Fibroblast of villous mesenchyme (primary cell): ENCODE measurements around the gene YRDC. TPM values are rescaled to one million over a fixed set of nuclear protein-coding genes. Genes with fewer than 3 reads are reported as not detected.
"Not testable (repeated sequence)": the region's sequence is repeated elsewhere in the genome, so short reads cannot be mapped to it uniquely, and the experiment has no call there.

Source experiments
- DNase-seq: peaks from one replicate; pipeline ENCODE4 v3.0.0-alpha.2; 2010; ENCODE audit warnings: low read depth
- H3K4me3 ChIP-seq: 2 replicates; pipeline ENCODE4 v1.5.1; 2011; ENCODE audit warnings: low read depth, mild to moderate bottlenecking, low read length
- total RNA-seq: library from RNA; depleted of rRNA; stranded (reverse); fragments of >200 nt; gene quantifications from 2 replicates; pipeline ENCODE4 v1.2.3, GENCODE V29; 2012
- TF ChIP-seq, protein P1 (sequence below): IDR thresholded peaks from 2 replicates; pipeline ENCODE4 v1.5.1; 2012; ENCODE audit warnings: low read depth, mild to moderate bottlenecking, low read length; ENCODE audit not compliant: insufficient read depth

Gene YRDC
- total RNA-seq, 1 donor, result 15.5 TPM

GRCh38 chr1:37776946-37777516, 31.0 kb downstream of the YRDC start:
- TF ChIP-seq, protein P1, sequence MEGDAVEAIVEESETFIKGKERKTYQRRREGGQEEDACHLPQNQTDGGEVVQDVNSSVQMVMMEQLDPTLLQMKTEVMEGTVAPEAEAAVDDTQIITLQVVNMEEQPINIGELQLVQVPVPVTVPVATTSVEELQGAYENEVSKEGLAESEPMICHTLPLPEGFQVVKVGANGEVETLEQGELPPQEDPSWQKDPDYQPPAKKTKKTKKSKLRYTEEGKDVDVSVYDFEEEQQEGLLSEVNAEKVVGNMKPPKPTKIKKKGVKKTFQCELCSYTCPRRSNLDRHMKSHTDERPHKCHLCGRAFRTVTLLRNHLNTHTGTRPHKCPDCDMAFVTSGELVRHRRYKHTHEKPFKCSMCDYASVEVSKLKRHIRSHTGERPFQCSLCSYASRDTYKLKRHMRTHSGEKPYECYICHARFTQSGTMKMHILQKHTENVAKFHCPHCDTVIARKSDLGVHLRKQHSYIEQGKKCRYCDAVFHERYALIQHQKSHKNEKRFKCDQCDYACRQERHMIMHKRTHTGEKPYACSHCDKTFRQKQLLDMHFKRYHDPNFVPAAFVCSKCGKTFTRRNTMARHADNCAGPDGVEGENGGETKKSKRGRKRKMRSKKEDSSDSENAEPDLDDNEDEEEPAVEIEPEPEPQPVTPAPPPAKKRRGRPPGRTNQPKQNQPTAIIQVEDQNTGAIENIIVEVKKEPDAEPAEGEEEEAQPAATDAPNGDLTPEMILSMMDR, result no peak
- H3K4me3 ChIP-seq, result no peak overlapping the region
- no peak for DNase-seq

- not testable (repeated sequence) for DNase-seq
These were observed 36.6 kb downstream of the YRDC start for GRCh38 chr1:37771440-37771839.

DNA sequence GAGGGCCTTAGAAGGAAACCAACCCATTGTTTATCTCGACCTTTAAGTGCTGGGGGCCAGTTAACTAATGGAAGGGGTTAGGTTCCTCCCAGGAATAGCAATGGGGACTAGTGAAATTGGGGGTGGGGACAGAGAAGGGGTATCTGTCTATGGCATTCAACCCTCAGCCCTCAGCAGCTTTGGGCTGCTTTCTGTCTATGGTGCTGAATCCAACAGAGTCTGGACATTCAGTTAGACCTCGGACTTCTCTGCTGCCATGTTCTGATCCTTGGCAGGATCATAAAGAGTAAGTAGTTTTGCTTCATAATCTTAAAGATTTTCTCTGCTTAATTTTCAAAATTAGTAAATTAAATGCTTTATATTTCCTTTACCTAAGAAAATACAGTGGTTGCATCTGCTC, 40.5 kb downstream of the YRDC start:
- TF ChIP-seq, protein P1, result no peak
- no peak for DNase-seq
- H3K4me3 ChIP-seq, result no peak overlapping the region

More at GRCh38 chr1:37771440-37771839, 36.6 kb downstream of the YRDC start:
- not testable (repeated sequence) for H3K4me3 ChIP-seq

DNA sequence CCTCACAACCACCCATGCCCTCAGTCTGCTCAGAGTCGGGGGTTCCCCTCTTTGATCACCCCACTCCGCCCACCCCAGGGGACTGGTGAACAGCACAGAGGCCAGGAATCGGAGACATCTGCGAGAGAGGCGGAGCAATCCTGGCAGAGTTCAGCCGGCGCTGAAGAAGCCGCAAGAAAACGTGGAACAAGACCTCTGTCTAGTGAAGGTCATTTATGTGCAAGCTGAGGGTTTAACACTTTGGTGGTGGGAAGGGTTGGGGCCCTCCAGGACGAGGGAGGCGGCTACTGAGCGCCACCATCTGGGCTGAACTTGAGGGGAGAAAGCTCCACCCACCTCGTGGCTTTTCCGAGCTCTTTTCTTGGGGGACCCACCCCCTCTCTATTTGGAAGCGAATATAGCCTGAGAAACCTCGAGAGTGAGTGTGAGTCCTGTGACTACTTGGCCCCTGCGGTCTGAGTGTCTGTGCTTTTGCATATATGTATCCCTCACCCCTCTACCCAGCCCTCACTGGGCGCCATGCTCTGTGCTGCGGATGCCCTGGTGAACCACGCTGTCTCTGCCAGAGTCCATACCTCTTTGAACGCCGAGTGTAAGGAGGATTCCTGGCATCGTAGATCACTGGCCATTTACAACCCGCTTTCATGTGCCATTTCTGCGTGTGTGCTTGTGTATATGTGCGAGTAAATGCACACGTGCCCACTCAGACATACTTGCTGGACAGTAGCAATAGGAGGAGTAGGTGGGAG, 41.9 kb downstream of the YRDC start:
- no peak overlapping the region for H3K4me3 ChIP-seq
- DNase-seq, result no peak
- TF ChIP-seq, protein P1, result no peak

DNA sequence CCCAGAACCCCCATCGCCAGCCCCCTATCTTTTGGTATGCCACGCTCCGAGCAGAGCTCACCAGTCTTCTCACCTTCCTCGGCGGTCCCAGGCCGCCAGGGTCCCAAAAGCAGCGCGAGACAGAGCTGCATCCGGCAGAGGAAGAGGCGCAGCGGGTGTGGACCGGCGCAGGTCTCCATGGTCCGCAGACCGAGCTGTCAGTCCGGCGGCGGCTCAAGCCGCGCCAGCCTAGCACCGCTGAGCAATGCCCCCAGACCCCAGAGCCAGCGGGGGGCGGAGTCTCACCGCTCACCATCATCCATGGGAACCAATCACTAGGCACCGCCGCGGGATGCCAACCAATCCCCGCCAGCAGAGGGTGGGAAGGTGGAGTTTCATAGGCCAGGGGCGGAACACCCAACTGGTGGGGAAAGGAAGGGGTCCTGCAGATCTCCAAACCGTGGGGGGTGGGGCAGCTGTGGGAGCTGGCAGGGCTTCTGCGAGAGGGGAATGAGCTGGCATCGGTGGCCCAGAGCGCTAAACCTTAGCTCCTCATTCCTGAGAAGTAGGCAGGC, 43.0 kb downstream of the YRDC start, which contains the start of gene EPHA10:
Gene EPHA10, minus strand, starts transcription at position 233 of the 554 bp plus-strand sequence. Its CDS starts 54 bp downstream, at position 179.
- DNase-seq, result no peak
- TF ChIP-seq, protein P1, result no peak

GRCh38 chr1:37764414-37764825, 43.6 kb downstream of the YRDC start:
- DNase-seq, result peak; percentile 47
- H3K4me3 ChIP-seq, result no peak overlapping the region
- TF ChIP-seq, protein P1, result no peak

More for the DNA sequence above, 43.0 kb downstream of the YRDC start, which contains the start of gene EPHA10:
- H3K4me3 ChIP-seq, result no peak within 1 kb of the TSS

DNA sequence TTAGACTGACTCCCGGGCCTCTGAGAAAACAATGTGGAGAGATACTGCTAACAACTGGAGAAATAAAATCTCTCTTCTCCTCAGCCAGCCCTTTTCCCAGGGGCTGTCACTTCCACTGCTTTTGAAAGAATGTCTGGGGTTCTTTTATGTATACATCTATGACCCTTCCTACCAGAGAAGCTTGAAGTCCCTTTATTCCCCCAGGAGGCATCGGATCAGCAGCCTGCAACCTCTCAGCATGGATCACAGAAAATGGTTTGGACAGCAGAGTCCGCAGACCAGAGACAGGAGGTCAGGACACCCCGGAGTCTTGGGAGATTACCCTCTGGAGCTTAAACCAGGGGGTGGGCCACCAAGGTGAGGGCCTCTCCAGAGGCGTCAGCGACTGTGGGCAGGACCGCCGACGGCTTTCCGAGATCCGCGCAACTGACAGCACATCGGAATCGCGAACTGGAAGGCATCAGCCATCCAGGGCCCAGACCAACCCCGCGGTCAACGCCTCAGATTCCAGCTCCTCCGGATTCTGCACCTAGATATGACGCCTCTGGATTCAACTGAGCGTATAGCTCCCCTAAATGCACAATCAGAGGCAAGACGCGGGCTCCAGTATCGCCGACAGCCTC, 44.1 kb downstream of the YRDC start:
- TF ChIP-seq, protein P1, result no peak
- no peak for DNase-seq
- no peak overlapping the region for H3K4me3 ChIP-seq
